ENCODE results near the gene NEAT1. TPM values are rescaled to one million over a fixed set of nuclear protein-coding genes. Genes with fewer than 3 reads are reported as not detected.

The NEAT1 gene
- total and polyA plus RNA-seq, 8 donors, result 106 to 1,441 (median 149) TPM

DNA sequence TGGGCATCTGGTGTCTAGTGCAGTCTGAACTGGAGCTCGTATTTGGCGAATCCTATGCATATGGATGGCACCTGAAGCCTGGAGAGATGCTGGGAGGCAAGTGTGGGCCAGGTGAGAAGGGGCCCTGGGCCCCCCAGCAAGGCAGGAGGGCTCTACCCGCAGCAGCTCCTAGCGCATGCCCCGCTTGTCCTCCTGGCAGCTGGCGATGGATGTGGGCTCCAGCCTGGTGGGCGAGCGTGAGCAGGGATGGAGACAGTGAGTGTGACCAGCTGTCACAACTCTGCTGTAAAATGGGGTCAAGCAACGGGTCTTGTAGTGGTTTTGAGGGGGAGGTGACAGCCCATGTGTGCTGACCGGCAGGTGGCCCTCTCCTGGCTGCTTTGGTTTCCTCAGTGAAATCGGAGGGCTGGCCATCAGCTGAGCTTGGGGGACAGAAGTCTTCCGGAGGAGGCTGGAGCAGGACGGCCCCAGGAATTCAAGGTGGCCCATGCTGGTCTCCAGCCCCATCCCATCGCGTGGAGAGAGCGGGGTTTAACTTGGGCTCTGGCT lies 24.2 kb upstream of the NEAT1 start:
- TF ChIP-seq, protein P1, sequence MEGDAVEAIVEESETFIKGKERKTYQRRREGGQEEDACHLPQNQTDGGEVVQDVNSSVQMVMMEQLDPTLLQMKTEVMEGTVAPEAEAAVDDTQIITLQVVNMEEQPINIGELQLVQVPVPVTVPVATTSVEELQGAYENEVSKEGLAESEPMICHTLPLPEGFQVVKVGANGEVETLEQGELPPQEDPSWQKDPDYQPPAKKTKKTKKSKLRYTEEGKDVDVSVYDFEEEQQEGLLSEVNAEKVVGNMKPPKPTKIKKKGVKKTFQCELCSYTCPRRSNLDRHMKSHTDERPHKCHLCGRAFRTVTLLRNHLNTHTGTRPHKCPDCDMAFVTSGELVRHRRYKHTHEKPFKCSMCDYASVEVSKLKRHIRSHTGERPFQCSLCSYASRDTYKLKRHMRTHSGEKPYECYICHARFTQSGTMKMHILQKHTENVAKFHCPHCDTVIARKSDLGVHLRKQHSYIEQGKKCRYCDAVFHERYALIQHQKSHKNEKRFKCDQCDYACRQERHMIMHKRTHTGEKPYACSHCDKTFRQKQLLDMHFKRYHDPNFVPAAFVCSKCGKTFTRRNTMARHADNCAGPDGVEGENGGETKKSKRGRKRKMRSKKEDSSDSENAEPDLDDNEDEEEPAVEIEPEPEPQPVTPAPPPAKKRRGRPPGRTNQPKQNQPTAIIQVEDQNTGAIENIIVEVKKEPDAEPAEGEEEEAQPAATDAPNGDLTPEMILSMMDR (IDR thresholded peaks at IDR 0.05), result no peak
- Histone ChIP-seq H3K4me1 (peaks cover 0 to 8% of the 10 kb centered on the region in 2 donors), H3K27ac (no peak overlapping the region), H3K27me3 (no peaks in the 10 kb centered on the region), H3K9me3 (no peaks in the 10 kb centered on the region), H3K4me3 (no peak overlapping the region), H3K36me3 (peaks cover 0 to 95% of the 10 kb centered on the region in 2 donors)
- no peak for DNase-seq
- ATAC-seq, result no peak
- intact Hi-C loops (cut with DNase I), result no loop called here

GRCh38 chr11:65399249-65399648 lies 23.3 kb upstream of the NEAT1 start:
- peaks cover 4 to 16% of the 10 kb centered on the region in 2 donors for H3K4me1 ChIP-seq
- no peak overlapping the region for H3K4me3 ChIP-seq
- no peaks in the 10 kb centered on the region for H3K9me3 ChIP-seq
- intact Hi-C loops (cut with DNase I), result no loop called here
- no peaks in the 10 kb centered on the region for H3K27me3 ChIP-seq
- ATAC-seq, result no peak
- peaks cover 0 to 95% of the 10 kb centered on the region in 2 donors for H3K36me3 ChIP-seq
- DNase-seq, result peak in 1 of 4 donors; percentile 60
- H3K27ac ChIP-seq, result no peak overlapping the region
- TF ChIP-seq, protein P1 (IDR thresholded peaks at IDR 0.05), result no peak

- DNase-seq (peak in 1 of 4 donors; percentile 54), ATAC-seq (no peak)
- Histone ChIP-seq H3K27ac (no peak overlapping the region), H3K27me3 (no peaks in the 10 kb centered on the region), H3K4me3 (no peak overlapping the region), H3K4me1 (peaks cover 4 to 17% of the 10 kb centered on the region in 2 donors), H3K9me3 (no peaks in the 10 kb centered on the region), H3K36me3 (peaks cover 0 to 95% of the 10 kb centered on the region in 2 donors)
- TF ChIP-seq, protein P1 (IDR thresholded peaks at IDR 0.05), result no peak
- intact Hi-C loops (cut with DNase I), result no loop called here
These were observed 22.8 kb upstream of the NEAT1 start for GRCh38 chr11:65399845-65400244.

DNA sequence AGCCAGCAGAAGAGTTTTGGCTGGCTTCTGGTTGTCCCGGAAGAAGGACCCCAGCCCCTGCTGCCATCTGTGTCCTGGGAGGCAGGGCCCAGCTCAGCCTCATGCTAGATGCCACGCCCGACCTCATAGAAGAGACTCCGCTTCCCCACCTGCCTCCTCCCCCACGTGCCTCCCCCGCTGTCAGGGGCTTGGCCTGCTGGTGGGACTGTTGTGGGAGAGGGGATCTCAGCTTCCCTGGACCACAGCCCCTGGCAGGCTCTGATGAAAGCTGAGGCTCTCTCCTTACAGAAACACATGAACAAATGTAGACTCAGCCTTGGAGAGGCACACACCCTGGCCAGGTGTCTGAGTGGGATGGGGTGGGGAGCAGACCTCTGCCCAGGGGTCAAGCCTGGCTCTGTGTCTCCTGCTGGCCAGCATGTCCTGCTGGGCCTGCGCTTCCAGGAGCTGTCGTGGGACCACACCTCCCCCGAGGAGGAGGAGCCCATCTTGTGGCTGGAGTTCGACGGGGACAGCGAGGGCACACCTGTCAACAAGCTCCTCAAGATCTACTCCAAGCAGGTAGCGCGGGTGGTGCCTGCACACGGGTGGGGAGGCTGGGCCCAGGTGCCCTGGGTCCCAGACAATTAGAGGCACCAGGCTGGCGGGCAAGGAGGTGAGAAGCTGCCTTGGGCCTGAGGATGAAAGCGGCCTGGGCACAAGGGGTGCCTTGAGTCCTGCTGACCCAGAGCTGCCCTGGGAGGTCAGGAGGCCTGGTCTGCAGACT lies 22.1 kb upstream of the NEAT1 start:
- H3K27me3 ChIP-seq, result no peaks in the 10 kb centered on the region
- TF ChIP-seq, protein P1 (IDR thresholded peaks at IDR 0.05), result no peak
- H3K4me3 ChIP-seq, result no peak overlapping the region
- peaks cover 0 to 95% of the 10 kb centered on the region in 2 donors for H3K36me3 ChIP-seq
- DNase-seq, result peak in 1 of 4 donors; percentile 61
- no peak for ATAC-seq
- intact Hi-C loops (cut with DNase I), result no loop called here
- no peak overlapping the region for H3K27ac ChIP-seq
- H3K9me3 ChIP-seq, result no peaks in the 10 kb centered on the region
- peaks cover 4 to 17% of the 10 kb centered on the region in 2 donors for H3K4me1 ChIP-seq

DNA sequence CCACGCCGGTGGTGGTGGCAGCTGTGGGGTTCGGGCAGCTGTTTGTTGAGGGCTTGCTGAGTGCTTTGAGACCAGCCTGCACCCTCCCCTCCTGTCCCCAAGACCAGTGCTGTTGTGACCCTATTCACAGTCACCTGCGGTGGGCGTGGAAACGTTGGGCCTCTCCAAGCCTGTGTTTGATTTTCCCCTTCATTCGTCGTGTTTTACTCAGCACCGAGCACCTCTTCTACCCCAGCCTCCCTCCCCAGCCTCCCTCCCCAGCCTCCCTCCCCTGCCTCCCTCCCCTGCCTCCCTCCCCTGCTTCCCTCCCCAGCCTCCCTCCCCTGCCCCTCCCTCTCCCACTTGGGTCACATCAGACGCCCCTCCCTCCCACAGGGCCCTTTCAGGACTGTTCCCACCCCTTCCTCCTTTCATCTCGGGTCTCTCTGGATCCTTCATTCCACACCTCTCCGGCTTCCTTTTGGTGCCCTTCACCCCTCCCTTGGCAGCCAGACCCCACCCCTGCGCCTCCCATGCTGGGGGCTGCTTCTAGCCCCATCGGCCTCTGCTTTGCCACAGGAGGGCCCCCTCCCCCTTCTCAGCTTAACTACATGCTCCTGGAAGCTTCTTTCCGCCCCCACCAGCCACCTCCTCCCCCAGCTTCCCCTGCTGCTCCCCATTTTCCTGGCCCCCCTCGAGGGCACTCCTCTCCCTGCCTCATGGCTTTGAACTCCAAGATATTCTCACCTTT lies 21.4 kb upstream of the NEAT1 start:
- H3K27me3 ChIP-seq, result no peaks in the 10 kb centered on the region
- ATAC-seq, result no peak
- TF ChIP-seq, protein P1 (IDR thresholded peaks at IDR 0.05), result no peak
- H3K9me3 ChIP-seq, result no peaks in the 10 kb centered on the region
- H3K4me3 ChIP-seq, result no peak overlapping the region
- peaks cover 0 to 95% of the 10 kb centered on the region in 2 donors for H3K36me3 ChIP-seq
- intact Hi-C loops (cut with DNase I), result no loop called here
- no peak for DNase-seq
- H3K27ac ChIP-seq, result no peak overlapping the region
- H3K4me1 ChIP-seq, result peaks cover 4 to 17% of the 10 kb centered on the region in 2 donors
